SK-N-SH (cell line): ENCODE data around the gene BTBD18.

Experiments
- CTCF ChIP-seq: fragments of 200-600 bp; sonication (generic); IDR thresholded peaks from 2 replicates; pipeline ENCODE4 v1.6.1; 2017; ENCODE audit warnings: antibody characterized with exemption, mild to moderate bottlenecking, moderate library complexity
- EP300 ChIP-seq, 2 experiments: IDR thresholded peaks; 2 replicates each; pipeline versions ENCODE4 v1.4.0 to v1.6.1; 2012; ENCODE audit warnings: borderline replicate concordance in 1 of 2, low read depth in 1 of 2, low read length in 1 of 2
- EZH2phosphoT487 ChIP-seq: fragments of 200-600 bp; sonication (generic); IDR thresholded peaks from 2 replicates; pipeline ENCODE4 v1.6.1; 2017; ENCODE audit warnings: low read depth, mixed run types, mild to moderate bottlenecking, antibody characterized with exemption, moderate library complexity, borderline replicate concordance
- FOXJ3 ChIP-seq: sonication (generic); formaldehyde crosslinking; IDR thresholded peaks from 2 replicates; pipeline ENCODE4 v1.5.1; 2020; ENCODE audit warnings: mild to moderate bottlenecking, missing genetic modification reagents
- MEF2A ChIP-seq: IDR thresholded peaks from 2 replicates; pipeline ENCODE4 v1.4.0; 2012; ENCODE audit warnings: low read depth, borderline replicate concordance
- POLR2AphosphoS5 ChIP-seq: IDR thresholded peaks from 2 replicates; pipeline ENCODE4 v1.6.1; 2012; ENCODE audit warnings: low read depth, low read length
- TAF1 ChIP-seq: IDR thresholded peaks from 2 replicates; pipeline ENCODE4 v1.6.1; 2012; ENCODE audit warnings: low read depth, mild to moderate bottlenecking, low read length, moderate library complexity, borderline replicate concordance
- TF ChIP-seq, protein P1 (sequence below): IDR thresholded peaks from 2 replicates; pipeline ENCODE4 v1.6.1; 2012; ENCODE audit warnings: mild to moderate bottlenecking, low read depth, low read length, moderate library complexity
- TF ChIP-seq, protein P2 (sequence below): IDR thresholded peaks from 2 replicates; pipeline ENCODE4; 2012

- TF ChIP-seq TAF1 (no peak), EP300 (IDR thresholded peaks at IDR 0.05; ENCODE audit: borderline replicate concordance in 1 of 2, low read depth in 1 of 2, low read length in 1 of 2) (no peak), CTCF (no peak), EZH2phosphoT487 (no peak), FOXJ3 (CRISPR knock-in tag) (no peak), POLR2AphosphoS5 (no peak), MEF2A (no peak)
- TF ChIP-seq, protein P1, sequence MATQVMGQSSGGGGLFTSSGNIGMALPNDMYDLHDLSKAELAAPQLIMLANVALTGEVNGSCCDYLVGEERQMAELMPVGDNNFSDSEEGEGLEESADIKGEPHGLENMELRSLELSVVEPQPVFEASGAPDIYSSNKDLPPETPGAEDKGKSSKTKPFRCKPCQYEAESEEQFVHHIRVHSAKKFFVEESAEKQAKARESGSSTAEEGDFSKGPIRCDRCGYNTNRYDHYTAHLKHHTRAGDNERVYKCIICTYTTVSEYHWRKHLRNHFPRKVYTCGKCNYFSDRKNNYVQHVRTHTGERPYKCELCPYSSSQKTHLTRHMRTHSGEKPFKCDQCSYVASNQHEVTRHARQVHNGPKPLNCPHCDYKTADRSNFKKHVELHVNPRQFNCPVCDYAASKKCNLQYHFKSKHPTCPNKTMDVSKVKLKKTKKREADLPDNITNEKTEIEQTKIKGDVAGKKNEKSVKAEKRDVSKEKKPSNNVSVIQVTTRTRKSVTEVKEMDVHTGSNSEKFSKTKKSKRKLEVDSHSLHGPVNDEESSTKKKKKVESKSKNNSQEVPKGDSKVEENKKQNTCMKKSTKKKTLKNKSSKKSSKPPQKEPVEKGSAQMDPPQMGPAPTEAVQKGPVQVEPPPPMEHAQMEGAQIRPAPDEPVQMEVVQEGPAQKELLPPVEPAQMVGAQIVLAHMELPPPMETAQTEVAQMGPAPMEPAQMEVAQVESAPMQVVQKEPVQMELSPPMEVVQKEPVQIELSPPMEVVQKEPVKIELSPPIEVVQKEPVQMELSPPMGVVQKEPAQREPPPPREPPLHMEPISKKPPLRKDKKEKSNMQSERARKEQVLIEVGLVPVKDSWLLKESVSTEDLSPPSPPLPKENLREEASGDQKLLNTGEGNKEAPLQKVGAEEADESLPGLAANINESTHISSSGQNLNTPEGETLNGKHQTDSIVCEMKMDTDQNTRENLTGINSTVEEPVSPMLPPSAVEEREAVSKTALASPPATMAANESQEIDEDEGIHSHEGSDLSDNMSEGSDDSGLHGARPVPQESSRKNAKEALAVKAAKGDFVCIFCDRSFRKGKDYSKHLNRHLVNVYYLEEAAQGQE = no peak
- TF ChIP-seq, protein P2, sequence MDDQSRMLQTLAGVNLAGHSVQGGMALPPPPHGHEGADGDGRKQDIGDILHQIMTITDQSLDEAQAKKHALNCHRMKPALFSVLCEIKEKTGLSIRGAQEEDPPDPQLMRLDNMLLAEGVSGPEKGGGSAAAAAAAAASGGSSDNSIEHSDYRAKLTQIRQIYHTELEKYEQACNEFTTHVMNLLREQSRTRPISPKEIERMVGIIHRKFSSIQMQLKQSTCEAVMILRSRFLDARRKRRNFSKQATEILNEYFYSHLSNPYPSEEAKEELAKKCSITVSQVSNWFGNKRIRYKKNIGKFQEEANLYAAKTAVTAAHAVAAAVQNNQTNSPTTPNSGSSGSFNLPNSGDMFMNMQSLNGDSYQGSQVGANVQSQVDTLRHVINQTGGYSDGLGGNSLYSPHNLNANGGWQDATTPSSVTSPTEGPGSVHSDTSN = no peak
These were observed 33.5 kb upstream of the BTBD18 start for GRCh38 chr11:57785072-57785471.
